ENCODE results near the gene SOX13. TPM values are rescaled to one million over a fixed set of nuclear protein-coding genes. Genes with fewer than 3 reads are reported as not detected.

The SOX13 gene
- polyA plus RNA-seq, 1 donor (not counting 4 experiments of a cell fraction or from before 2014, with no cell fraction given), result 4.9 TPM

DNA sequence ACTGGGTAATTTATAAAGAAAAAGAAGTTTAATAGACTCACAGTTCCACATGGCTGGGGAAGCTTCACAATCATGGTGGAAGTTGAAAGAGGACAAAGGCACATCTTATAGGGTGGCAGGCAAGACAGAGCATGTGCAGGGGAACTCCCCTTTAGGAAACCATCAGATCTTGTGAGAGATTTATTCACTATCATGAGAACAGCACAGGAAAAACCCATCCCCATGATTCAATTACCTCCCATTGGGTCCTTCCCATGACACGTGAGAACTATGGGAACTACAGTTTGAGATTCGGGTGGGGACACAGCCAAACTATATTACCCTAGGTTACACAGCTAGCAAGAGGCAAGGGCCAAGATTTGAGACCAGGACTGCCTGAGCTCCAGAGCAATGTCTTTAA lies 30.4 kb upstream of the SOX13 start:
- no peak overlapping the region for H3K27ac ChIP-seq (ENCODE audit: control insufficient read depth, insufficient read depth, low read length)
- TF ChIP-seq, protein P1, sequence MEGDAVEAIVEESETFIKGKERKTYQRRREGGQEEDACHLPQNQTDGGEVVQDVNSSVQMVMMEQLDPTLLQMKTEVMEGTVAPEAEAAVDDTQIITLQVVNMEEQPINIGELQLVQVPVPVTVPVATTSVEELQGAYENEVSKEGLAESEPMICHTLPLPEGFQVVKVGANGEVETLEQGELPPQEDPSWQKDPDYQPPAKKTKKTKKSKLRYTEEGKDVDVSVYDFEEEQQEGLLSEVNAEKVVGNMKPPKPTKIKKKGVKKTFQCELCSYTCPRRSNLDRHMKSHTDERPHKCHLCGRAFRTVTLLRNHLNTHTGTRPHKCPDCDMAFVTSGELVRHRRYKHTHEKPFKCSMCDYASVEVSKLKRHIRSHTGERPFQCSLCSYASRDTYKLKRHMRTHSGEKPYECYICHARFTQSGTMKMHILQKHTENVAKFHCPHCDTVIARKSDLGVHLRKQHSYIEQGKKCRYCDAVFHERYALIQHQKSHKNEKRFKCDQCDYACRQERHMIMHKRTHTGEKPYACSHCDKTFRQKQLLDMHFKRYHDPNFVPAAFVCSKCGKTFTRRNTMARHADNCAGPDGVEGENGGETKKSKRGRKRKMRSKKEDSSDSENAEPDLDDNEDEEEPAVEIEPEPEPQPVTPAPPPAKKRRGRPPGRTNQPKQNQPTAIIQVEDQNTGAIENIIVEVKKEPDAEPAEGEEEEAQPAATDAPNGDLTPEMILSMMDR (optimal IDR thresholded peaks at IDR 0.05 in 1 of 3, IDR thresholded peaks at IDR 0.05 in 1 of 3, conservative IDR thresholded peaks at IDR 0.05 in 1 of 3; ENCODE audit: extremely low read depth in 1 of 3, insufficient read depth in 2 of 3, low read length in 3 of 3), result no peak
- TF ChIP-seq EZH2 (IDR thresholded peaks at IDR 0.05; ENCODE audit: low read length), result no peak

DNA sequence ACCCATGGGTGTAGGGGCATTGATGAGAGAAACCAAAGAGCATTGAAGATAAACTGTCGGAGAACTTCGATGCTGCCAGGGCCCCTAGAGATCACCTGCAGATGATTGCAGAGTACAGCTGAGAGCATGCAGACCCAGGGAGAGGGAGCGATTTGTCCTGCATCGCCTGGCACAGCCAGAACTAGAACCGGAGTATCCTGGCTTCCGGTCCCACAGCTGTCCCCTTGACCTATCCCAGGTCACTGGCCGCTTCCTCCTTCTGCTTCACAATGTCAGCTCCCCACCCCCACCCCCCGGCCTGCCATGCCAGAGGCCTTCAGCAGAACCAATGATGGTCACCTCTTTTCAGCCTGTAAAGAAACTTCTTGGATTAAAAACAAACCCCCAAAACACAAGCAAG lies 29.2 kb upstream of the SOX13 start:
- dilution Hi-C loops (cut with MboI; ENCODE audit: extremely low pct_ligation_motif_present, low sequenced_read_pairs), result no loop called here

More for the DNA sequence above, 30.4 kb upstream of the SOX13 start:
- FAIRE-seq (no peak), DNase-seq (ENCODE audit: low read depth, low spot score) (no peak)
- Histone ChIP-seq H3K9me1 (ENCODE audit: control insufficient read depth, extremely low read depth, insufficient read depth, low read length) (no peaks in the 10 kb centered on the region), H3K4me2 (ENCODE audit: control insufficient read depth, extremely low read depth, insufficient read depth, low read depth, low read length) (no peak overlapping the region), H4K20me1 (ENCODE audit: control insufficient read depth, extremely low read depth, insufficient read depth, low read length) (no peaks in the 10 kb centered on the region), H3K4me1 (ENCODE audit: control insufficient read depth, extremely low read depth, insufficient read depth, low read length) (peaks cover 2% of the 10 kb centered on the region), H3K27me3 (ENCODE audit: control insufficient read depth, extremely low read depth, insufficient read depth, low read length) (no peaks in the 10 kb centered on the region), H3K36me3 (ENCODE audit: control insufficient read depth in 2 of 2, extremely low read depth in 1 of 2, insufficient read depth in 2 of 2, low read length in 2 of 2) (no peaks in the 10 kb centered on the region), H3K9ac (ENCODE audit: control insufficient read depth, extremely low read depth, insufficient read depth, low read length) (no peak overlapping the region), H3K4me3 (ENCODE audit: control insufficient read depth in 2 of 3, extremely low read depth in 1 of 3, insufficient read depth in 2 of 3, low read depth in 1 of 3, low read length in 3 of 3) (no peak overlapping the region), H3K9me3 (ENCODE audit: control insufficient read depth, low read depth, low read length) (no peaks in the 10 kb centered on the region), H3K79me2 (ENCODE audit: control insufficient read depth, insufficient read depth, low read length) (no peaks in the 10 kb centered on the region), H2AFZ (ENCODE audit: control insufficient read depth, low read length) (no peak overlapping the region)
- dilution Hi-C loops (cut with MboI; ENCODE audit: extremely low pct_ligation_motif_present, low sequenced_read_pairs), result no loop called here

More for the DNA sequence above, 29.2 kb upstream of the SOX13 start:
- H3K9ac ChIP-seq (ENCODE audit: control insufficient read depth, extremely low read depth, insufficient read depth, low read length), result no peak overlapping the region
- H4K20me1 ChIP-seq (ENCODE audit: control insufficient read depth, extremely low read depth, insufficient read depth, low read length), result no peaks in the 10 kb centered on the region
- no peak overlapping the region for H3K4me2 ChIP-seq (ENCODE audit: control insufficient read depth, extremely low read depth, insufficient read depth, low read depth, low read length)
- DNase-seq (ENCODE audit: low read depth, low spot score) (no peak), FAIRE-seq (no peak)
- H3K36me3 ChIP-seq (ENCODE audit: control insufficient read depth in 2 of 2, extremely low read depth in 1 of 2, insufficient read depth in 2 of 2, low read length in 2 of 2), result no peaks in the 10 kb centered on the region
- no peak overlapping the region for H3K27ac ChIP-seq (ENCODE audit: control insufficient read depth, insufficient read depth, low read length)
- no peaks in the 10 kb centered on the region for H3K9me3 ChIP-seq (ENCODE audit: control insufficient read depth, low read depth, low read length)
- no peaks in the 10 kb centered on the region for H3K79me2 ChIP-seq (ENCODE audit: control insufficient read depth, insufficient read depth, low read length)
- no peaks in the 10 kb centered on the region for H3K9me1 ChIP-seq (ENCODE audit: control insufficient read depth, extremely low read depth, insufficient read depth, low read length)
- no peaks in the 10 kb centered on the region for H3K27me3 ChIP-seq (ENCODE audit: control insufficient read depth, extremely low read depth, insufficient read depth, low read length)
- H3K4me3 ChIP-seq (ENCODE audit: control insufficient read depth in 2 of 3, extremely low read depth in 1 of 3, insufficient read depth in 2 of 3, low read depth in 1 of 3, low read length in 3 of 3), result no peak overlapping the region
- H3K4me1 ChIP-seq (ENCODE audit: control insufficient read depth, extremely low read depth, insufficient read depth, low read length), result peaks cover 2% of the 10 kb centered on the region
- H2AFZ ChIP-seq (ENCODE audit: control insufficient read depth, low read length), result no peak overlapping the region
- TF ChIP-seq, protein P1 (optimal IDR thresholded peaks at IDR 0.05 in 1 of 3, IDR thresholded peaks at IDR 0.05 in 1 of 3, conservative IDR thresholded peaks at IDR 0.05 in 1 of 3; ENCODE audit: extremely low read depth in 1 of 3, insufficient read depth in 2 of 3, low read length in 3 of 3), result no peak
- no peak for TF ChIP-seq EZH2 (IDR thresholded peaks at IDR 0.05; ENCODE audit: low read length)
